Adrenal gland (tissue), 12 donors: ENCODE data around the gene REPS2. TPM values are rescaled to one million over a fixed set of nuclear protein-coding genes. Genes with fewer than 3 reads are reported as not detected.

Experiments used
- DNase-seq, 7 donors: peaks; one replicate each; pipeline ENCODE4 v3.0.0-alpha.2; 2019 to 2020
- H3K27ac ChIP-seq, 5 donors: fragments of 200-600 bp; sonication (generic) in 4 of 5; 1 replicate in 3 of 5; 2 replicates in 2 of 5; pipeline versions ENCODE4 v1.5.1 to v1.8.0; 2016 to 2020; ENCODE audit warnings: mild to moderate bottlenecking in 1 of 5
- H3K27me3 ChIP-seq: fragments of 200-600 bp; 2 replicates; pipeline ENCODE4 v1.8.0; 2021
- H3K36me3 ChIP-seq, 2 donors: fragments of 200-600 bp; replicated peaks in 1 of 2; 1 replicate in 1 of 2; 2 replicates in 1 of 2; pipeline versions ENCODE4 v1.5.1 to v1.8.0; 2018 to 2022
- H3K4me1 ChIP-seq, 2 donors: fragments of 200-600 bp; replicated peaks in 1 of 2; 1 replicate in 1 of 2; 2 replicates in 1 of 2; pipeline versions ENCODE4 v1.5.1 to v1.8.0; 2018 to 2021
- H3K4me3 ChIP-seq, 4 donors: fragments of 200-600 bp; sonication (generic) in 3 of 4; one replicate each; pipeline ENCODE4 v1.5.1; 2016 to 2018
- H3K9me3 ChIP-seq, 3 donors: fragments of 200-600 bp; sonication (generic) in 1 of 3; replicated peaks in 1 of 3; 1 replicate in 2 of 3; 2 replicates in 1 of 3; pipeline versions ENCODE4 v1.5.1 to v1.8.0; 2016 to 2021
- CTCF ChIP-seq, 6 experiments: fragments of 450-650 bp in 4 of 6; fragments of 200-600 bp in 2 of 6; sonication (generic) in 1 of 6; IDR thresholded peaks; 1 replicate in 5 of 6; 2 replicates in 1 of 6; pipeline versions ENCODE4 v1.5.1 to v1.8.0; 2016 to 2021; ENCODE audit warnings: antibody characterized with exemption in 6 of 6, mild to moderate bottlenecking in 2 of 6, moderate library complexity in 1 of 6
- POLR2A ChIP-seq, 2 donors: fragments of 450-650 bp; IDR thresholded peaks; one replicate each; pipeline ENCODE4 v1.6.1; 2017; ENCODE audit warnings: antibody characterized with exemption in 2 of 2, mild to moderate bottlenecking in 2 of 2, moderate library complexity in 1 of 2
- WGBS, 4 donors: extraction: QIAGEN DNeasy Blood & Tissue Kit in 2 of 4; methylation state at CpG; one replicate each; pipeline versions ENCODE4 v1.1.5 to v1.1.7; 2013 to 2017; 5-methylcytosine and 5-hydroxymethylcytosine counted together
- intact Hi-C, 2 donors: fragments of 100-400 bp; cut with DNase I; formaldehyde crosslinking; loops; one replicate each; pipeline versions ENCODE4 v1.14.1 to v1.15.0; 2022 to 2023
- polyA plus RNA-seq, 3 donors: library from polyadenylated mRNA; stranded (reverse); fragments of 200-250 nt in 2 of 3; fragments of 350-450 nt in 1 of 3; fragmentation: Illumina TruSeq in 1 of 3; extraction: RNeasy Lipid Tissue Mini Kit (QIAGEN cat#74804) in 1 of 3; gene quantifications; one replicate each; pipeline ENCODE4 v1.2.3, GENCODE V29; 2013 to 2014
- total RNA-seq, 9 donors: library from RNA; depleted of rRNA in 4 of 9; stranded (reverse); fragments of >200 nt in 4 of 9; fragments of 120-200 nt in 1 of 9; fragmentation: NEBNext Ultra II Directional in 1 of 9; extraction: Animal tissue kit (Norgen Biotek cat#: 25700) in 1 of 9; gene quantifications; one replicate each; pipeline versions ENCODE4 v1.1.0 to v1.2.4, GENCODE V29; 2013 to 2023
- donor health status: healthy with polysubstance abuse.
- donor health status: Bipolar disorder and iron deficiency.
- donor health status: DM: yes; HTN: yes; CAD: no.
- donor health status: DM: no; HTN: no; CAD: no.
- donor health status: DM: no; HTN: no; CAD: no.
- donor health status: DM: yes; HTN: yes; CAD: no.

The REPS2 gene
- total and polyA plus RNA-seq, 12 donors = 13.9 to 87.0 (median 41.3) TPM

- H3K27me3 ChIP-seq = no peaks in the 10 kb centered on the region
- no peaks in the 10 kb centered on the region for H3K36me3 ChIP-seq
- intact Hi-C loops = no loop called here
- H3K4me1 ChIP-seq = no peaks in the 10 kb centered on the region
- no peak for DNase-seq
- no peak for TF ChIP-seq CTCF (IDR thresholded peaks at IDR 0.05)
- no peak for TF ChIP-seq POLR2A (IDR thresholded peaks at IDR 0.05)
- H3K9me3 ChIP-seq = no peaks in the 10 kb centered on the region
- WGBS, 4 donors = 42 to 94% (median 68%) methylated on average over 1 of the region's 1 CpG
- no peak overlapping the region for H3K27ac ChIP-seq
- no peak overlapping the region for H3K4me3 ChIP-seq
Observed at GRCh38 chrX:17067534-17067933, 121.1 kb downstream of the REPS2 start.

DNA sequence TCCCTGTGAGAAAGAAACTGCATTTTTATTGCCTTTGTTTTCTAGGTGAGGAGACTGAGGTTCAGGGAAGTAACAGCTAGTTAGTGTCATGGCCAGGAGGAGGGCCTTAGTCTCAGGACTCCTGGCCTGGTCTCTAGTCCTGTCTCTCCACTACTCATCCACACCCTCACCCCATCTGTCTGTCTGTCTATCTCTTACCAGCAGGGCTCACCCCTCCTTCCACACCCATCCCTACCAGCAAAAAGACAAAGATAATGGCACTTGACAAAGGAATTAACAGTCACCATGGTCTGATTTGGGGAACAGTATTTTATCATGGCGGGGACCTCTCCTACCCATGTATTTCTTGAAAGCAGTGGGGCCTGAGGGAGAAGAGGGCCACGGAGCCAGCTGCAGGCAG, 125.8 kb downstream of the REPS2 start:
- Histone ChIP-seq H3K36me3 (no peaks in the 10 kb centered on the region), H3K27me3 (no peaks in the 10 kb centered on the region), H3K4me1 (no peaks in the 10 kb centered on the region), H3K9me3 (no peaks in the 10 kb centered on the region), H3K4me3 (no peak overlapping the region), H3K27ac (no peak overlapping the region)
- intact Hi-C loops = no loop called here
- DNase-seq = no peak
- TF ChIP-seq CTCF (IDR thresholded peaks at IDR 0.05) = no peak
- no peak for TF ChIP-seq POLR2A (IDR thresholded peaks at IDR 0.05)
- 59 to 90% (median 77%) methylated on average over 2 of the region's 2 CpGs; no CpG with 5 or more reads in 1 of the 4 donors for WGBS, 4 donors

- Histone ChIP-seq H3K4me3 (no peak overlapping the region), H3K27ac (no peak overlapping the region), H3K4me1 (peaks cover 3% of the 10 kb centered on the region in 2 donors), H3K36me3 (no peaks in the 10 kb centered on the region), H3K9me3 (no peaks in the 10 kb centered on the region), H3K27me3 (no peaks in the 10 kb centered on the region)
- WGBS, 4 donors = 42 to 66% (median 44%) methylated on average over 2 to 3 of the region's 3 CpGs
- TF ChIP-seq POLR2A (IDR thresholded peaks at IDR 0.05) (no peak), CTCF (IDR thresholded peaks at IDR 0.05) (no peak)
- intact Hi-C loops = no loop called here
- DNase-seq = no peak
Observed at GRCh38 chrX:17072721-17073230, 126.3 kb downstream of the REPS2 start.

DNA sequence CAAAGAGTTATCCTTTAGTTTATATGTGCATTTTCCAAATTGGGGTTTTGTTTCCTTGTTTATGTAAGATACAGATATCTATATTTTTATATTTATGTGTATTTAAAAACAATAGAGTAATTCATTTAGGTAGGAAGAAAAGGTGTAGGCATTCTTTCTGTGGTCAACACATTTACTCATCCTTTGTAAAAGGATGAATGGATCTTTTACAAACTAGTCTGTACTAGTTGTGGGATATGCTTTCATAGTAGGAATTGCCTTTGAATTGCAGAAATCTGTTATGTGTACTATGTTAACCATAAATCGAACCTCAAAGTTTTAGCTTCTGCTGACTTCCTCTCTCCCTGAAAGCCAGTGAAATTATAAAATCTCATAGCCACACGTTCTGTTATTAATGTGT, 128.5 kb downstream of the REPS2 start:
- 52 to 78% (median 57%) methylated on average over 2 of the region's 2 CpGs for WGBS, 4 donors
- H3K36me3 ChIP-seq = no peaks in the 10 kb centered on the region
- intact Hi-C loops = no loop called here

More for the DNA sequence above, 128.5 kb downstream of the REPS2 start:
- Histone ChIP-seq H3K27ac (no peak overlapping the region), H3K4me1 (peaks cover 10% of the 10 kb centered on the region in 2 donors), H3K9me3 (no peaks in the 10 kb centered on the region), H3K4me3 (no peak overlapping the region), H3K27me3 (no peaks in the 10 kb centered on the region)
- no peak for DNase-seq
- no peak for TF ChIP-seq CTCF (IDR thresholded peaks at IDR 0.05)
- no peak for TF ChIP-seq POLR2A (IDR thresholded peaks at IDR 0.05)
